IMR-90 (cell line): ENCODE data around the gene CTNNA2. TPM values are rescaled to one million over a fixed set of nuclear protein-coding genes. Genes with fewer than 3 reads are reported as not detected.

Source experiments
- ATAC-seq: fragments of 200-7000 bp; cut with Tn5 transposase; 2 replicates; pipeline ENCODE4 v1.9.1; 2020; ENCODE audit warnings: low read depth, mild to moderate bottlenecking, moderate library complexity
- BruUV-seq: library from RNA; stranded (reverse); fragments of 400-500 nt; replicated peaks from 2 replicates; lab custom pipeline; 2021; lab: Mats Ljungman, UMichigan
- CTCF ChIA-PET: fragments of 300-600 bp; formaldehyde crosslinking; extraction: SDS; loops from one replicate; lab custom pipeline; 2021; ENCODE audit warnings: antibody characterized with exemption; lab: Yijun Ruan, JAX
- POLR2A ChIA-PET: fragments of 300-600 bp; sonication (Branson Sonifier 250); formaldehyde crosslinking; loops from one replicate; lab custom pipeline; 2022; ENCODE audit warnings: antibody characterized with exemption; ENCODE audit not compliant: unreplicated experiment; lab: Charles Lee
- DNase-seq: peaks from one replicate; pipeline ENCODE4 v3.0.0; 2013
- H2AFZ ChIP-seq: replicated peaks from 2 replicates; pipeline ENCODE3; 2013; ENCODE audit warnings: low read length, mild to moderate bottlenecking; ENCODE audit not compliant: poor library complexity
- H2AK5ac ChIP-seq: 2 replicates; pipeline ENCODE4 v1.6.1; 2013; ENCODE audit warnings: low read depth, low read length, inconsistent platforms
- H2AK9ac ChIP-seq: replicated peaks from 2 replicates; pipeline ENCODE3; 2013; ENCODE audit warnings: mild to moderate bottlenecking, low read depth, low read length, moderate library complexity; ENCODE audit not compliant: poor library complexity
- H2BK120ac ChIP-seq: 2 replicates; pipeline ENCODE4 v1.6.1; 2013; ENCODE audit warnings: low read depth, low read length, inconsistent platforms
- H2BK15ac ChIP-seq: 3 replicates; pipeline ENCODE4 v1.6.1; 2013; ENCODE audit warnings: low read depth, low read length, inconsistent platforms
- H2BK20ac ChIP-seq: 2 replicates; pipeline ENCODE4 v1.6.1; 2013; ENCODE audit warnings: low read depth, mild to moderate bottlenecking, inconsistent platforms, low read length, moderate library complexity
- H2BK5ac ChIP-seq: 2 replicates; pipeline ENCODE4 v1.6.1; 2013; ENCODE audit warnings: mild to moderate bottlenecking, low read depth, low read length, inconsistent platforms; ENCODE audit not compliant: poor library complexity, severe bottlenecking
- H3K14ac ChIP-seq: replicated peaks from 2 replicates; pipeline ENCODE4 v1.6.1; 2013; ENCODE audit warnings: low read depth, low read length, inconsistent platforms
- H3K18ac ChIP-seq: 2 replicates; pipeline ENCODE4 v1.6.1; 2013; ENCODE audit warnings: low read depth, low read length, control low read depth
- H3K23ac ChIP-seq: 2 replicates; pipeline ENCODE4 v1.6.1; 2013; ENCODE audit warnings: low read depth, low read length, inconsistent platforms
- H3K27ac ChIP-seq: 2 replicates; pipeline ENCODE4 v1.5.1; 2013; ENCODE audit warnings: mild to moderate bottlenecking, control low read depth, low read length; ENCODE audit not compliant: insufficient read depth
- H3K27me3 ChIP-seq: 2 replicates; pipeline ENCODE4 v1.6.1; 2013; ENCODE audit warnings: low read length; ENCODE audit not compliant: control insufficient read depth, insufficient read depth
- H3K36me3 ChIP-seq: 2 replicates; pipeline ENCODE4 v1.6.1; 2013; ENCODE audit warnings: low read length, mixed read lengths; ENCODE audit not compliant: control insufficient read depth, insufficient read depth
- H3K4ac ChIP-seq: 2 replicates; pipeline ENCODE4 v1.6.1; 2013; ENCODE audit warnings: low read depth, low read length, inconsistent platforms
- H3K4me1 ChIP-seq: 2 replicates; pipeline ENCODE4 v1.6.1; 2013; ENCODE audit warnings: low read length, mixed read lengths; ENCODE audit not compliant: control insufficient read depth, insufficient read depth
- H3K4me2 ChIP-seq: 2 replicates; pipeline ENCODE4 v1.6.1; 2013; ENCODE audit warnings: low read depth, mild to moderate bottlenecking, control low read depth, low read length, moderate library complexity
- H3K4me3 ChIP-seq: 2 replicates; pipeline ENCODE4 v1.5.1; 2013; ENCODE audit warnings: low read depth, mild to moderate bottlenecking, control low read depth, low read length, moderate library complexity; ENCODE audit not compliant: insufficient read depth
- H3K56ac ChIP-seq: 2 replicates; pipeline ENCODE4 v1.6.1; 2013; ENCODE audit warnings: low read length, inconsistent platforms; ENCODE audit not compliant: insufficient read depth; ENCODE audit errors: extremely low read depth
- H3K79me1 ChIP-seq, 2 experiments: 2 replicates each; pipeline ENCODE4 v1.6.1; 2013; ENCODE audit warnings: low read length in 2 of 2, inconsistent platforms in 1 of 2, low read depth in 1 of 2
- H3K9ac ChIP-seq: 2 replicates; pipeline ENCODE4 v1.6.1; 2013; ENCODE audit warnings: low read depth, low read length, control low read depth
- H3K9me1 ChIP-seq: 2 replicates; pipeline ENCODE4 v1.6.1; 2013; ENCODE audit warnings: low read length, inconsistent platforms; ENCODE audit not compliant: insufficient read depth
- H3K9me3 ChIP-seq: 2 replicates; pipeline ENCODE4 v1.6.1; 2013; ENCODE audit warnings: low read length; ENCODE audit not compliant: control insufficient read depth, insufficient read depth
- H4K20me1 ChIP-seq: 2 replicates; pipeline ENCODE4 v1.6.1; 2013; ENCODE audit warnings: low read length, inconsistent platforms; ENCODE audit not compliant: insufficient read depth
- H4K5ac ChIP-seq: 2 replicates; pipeline ENCODE4 v1.6.1; 2013; ENCODE audit warnings: mild to moderate bottlenecking, low read depth, low read length, control low read depth
- H4K8ac ChIP-seq, 2 experiments: 2 replicates each; pipeline ENCODE4 v1.6.1; 2013; ENCODE audit warnings: low read depth in 2 of 2, low read length in 2 of 2, control low read depth in 1 of 2, inconsistent platforms in 1 of 2
- H4K91ac ChIP-seq: 2 replicates; pipeline ENCODE4 v1.6.1; 2013; ENCODE audit warnings: low read depth, low read length, inconsistent platforms; ENCODE audit not compliant: insufficient read depth
- BHLHE40 ChIP-seq: fragments of 150-350 bp; IDR thresholded peaks from 2 replicates; pipeline ENCODE4 v1.6.1; 2016; ENCODE audit warnings: mild to moderate bottlenecking, low read depth, low read length
- CEBPB ChIP-seq: IDR thresholded peaks from 2 replicates; pipeline ENCODE4 v1.6.1; 2012; ENCODE audit warnings: low read depth, low read length, improper control_type of control experiment
- CHD1 ChIP-seq: IDR thresholded peaks from 2 replicates; pipeline ENCODE4 v1.6.1; 2012; ENCODE audit warnings: low read depth, low read length, improper control_type of control experiment
- CTCF ChIP-seq: conservative IDR thresholded peaks from 2 replicates; pipeline ENCODE4 v1.5.1; 2012; ENCODE audit warnings: mild to moderate bottlenecking, low read depth, low read length, improper control_type of control experiment
- FOS ChIP-seq: fragments of 150-350 bp; IDR thresholded peaks from 2 replicates; pipeline ENCODE4 v1.6.1; 2016; ENCODE audit warnings: low read depth, low read length
- MAFK ChIP-seq: IDR thresholded peaks from 2 replicates; pipeline ENCODE4 v1.6.1; 2012; ENCODE audit warnings: low read depth, low read length, improper control_type of control experiment
- MAZ ChIP-seq: IDR thresholded peaks from 2 replicates; pipeline ENCODE4 v1.6.1; 2012; ENCODE audit warnings: low read depth, mild to moderate bottlenecking, low read length, improper control_type of control experiment, moderate library complexity, borderline replicate concordance
- MXI1 ChIP-seq: IDR thresholded peaks from 2 replicates; pipeline ENCODE4 v1.6.1; 2012; ENCODE audit warnings: low read depth, mild to moderate bottlenecking, low read length, moderate library complexity, borderline replicate concordance
- NFE2L2 ChIP-seq: fragments of 150-350 bp; IDR thresholded peaks from 2 replicates; pipeline ENCODE4 v1.6.1; 2016; ENCODE audit warnings: low read depth, mild to moderate bottlenecking, low read length
- POLR2A ChIP-seq: IDR thresholded peaks from 2 replicates; pipeline ENCODE4 v1.6.1; 2012; ENCODE audit warnings: mild to moderate bottlenecking, low read depth, low read length
- RAD21 ChIP-seq: IDR thresholded peaks from 2 replicates; pipeline ENCODE4 v1.6.1; 2012; ENCODE audit warnings: low read length, improper control_type of control experiment
- RCOR1 ChIP-seq: IDR thresholded peaks from 2 replicates; pipeline ENCODE4 v1.6.1; 2012; ENCODE audit warnings: mild to moderate bottlenecking, low read length, improper control_type of control experiment; ENCODE audit not compliant: insufficient replicate concordance
- RFX5 ChIP-seq: IDR thresholded peaks from 2 replicates; pipeline ENCODE4 v1.8.0; 2012; ENCODE audit warnings: low read depth, mild to moderate bottlenecking, low read length, moderate library complexity
- SMC3 ChIP-seq: fragments of 150-350 bp; IDR thresholded peaks from 2 replicates; pipeline ENCODE4 v1.6.1; 2016; ENCODE audit warnings: low read depth, mild to moderate bottlenecking, antibody characterized with exemption, low read length, moderate library complexity
- WGBS, 2 experiments: methylation state at CpG; one replicate each; pipeline versions ENCODE4 v1.1.5 to v1.1.7; 2013; ENCODE audit warnings: missing lambda C conversion rate in 2 of 2; ENCODE audit not compliant: insufficient read length in 1 of 2; ENCODE audit errors: extremely low coverage in 2 of 2; 5-methylcytosine and 5-hydroxymethylcytosine counted together
- dilution Hi-C: fragments of 300-500 bp; cut with HindIII; formaldehyde crosslinking; loops from one replicate; pipeline ENCODE4 v1.14.3; 2018; ENCODE audit warnings: low sequenced_read_pairs; ENCODE audit not compliant: unreplicated experiment
- in situ Hi-C: fragments of 300-500 bp; cut with MboI; formaldehyde crosslinking; loops from 3 replicates; pipeline ENCODE4 v1.14.3; 2019; ENCODE audit warnings: low sequenced_read_pairs, inconsistent platforms, mixed read lengths
- intact Hi-C: fragments of 100-400 bp; cut with micrococcal nuclease; formaldehyde crosslinking; loops from 2 replicates; pipeline ENCODE4 v1.10.0; 2022
- polyA plus RNA-seq, 3 experiments: library from polyadenylated mRNA; depleted of rRNA; stranded (reverse); fragments of >200 nt; gene quantifications; 2 replicates each; pipeline ENCODE4 v1.2.3, GENCODE V29; 2012; ENCODE audit warnings: low replicate concordance in 1 of 3
- total RNA-seq: library from RNA; depleted of rRNA; stranded (reverse); fragments of >200 nt; gene quantifications from 2 replicates; pipeline ENCODE4 v1.2.3, GENCODE V29; 2012
- TF ChIP-seq, protein P1 (sequence below): fragments of 150-350 bp; IDR thresholded peaks from 2 replicates; pipeline ENCODE4 v1.6.1; 2016; ENCODE audit warnings: low read depth, mild to moderate bottlenecking, low read length, moderate library complexity, borderline replicate concordance
- TF ChIP-seq, protein P2 (sequence below): fragments of 150-350 bp; IDR thresholded peaks from 2 replicates; pipeline ENCODE4 v1.6.1; 2017; ENCODE audit warnings: mild to moderate bottlenecking, antibody characterized with exemption, low read length, low read depth

The CTNNA2 gene
- total and polyA plus RNA-seq, 2 of the 4 experiments (the other 2 are of a cell fraction) = not detected

DNA sequence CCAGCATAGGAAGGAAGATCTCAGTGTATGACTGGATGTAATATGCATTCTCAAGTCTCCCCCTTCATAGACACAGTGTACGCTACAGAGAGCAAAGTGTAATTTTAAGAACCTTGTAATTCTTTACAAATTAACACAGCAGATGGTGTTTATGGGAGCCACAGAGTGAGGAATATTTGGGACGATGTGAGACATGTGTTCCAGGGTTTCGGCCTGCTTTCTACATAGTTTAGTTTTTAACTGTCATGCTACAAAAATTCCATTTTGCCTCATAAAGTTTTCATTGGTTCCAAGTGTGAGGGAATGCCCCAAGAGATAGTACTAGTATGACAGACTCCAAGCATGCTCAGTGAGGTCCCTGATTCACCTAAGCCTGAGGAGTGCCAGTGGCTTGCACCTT, 867.9 kb downstream of the CTNNA2 start:
- H3K4me3 ChIP-seq = no peak overlapping the region
- no peaks in the 10 kb centered on the region for H3K4me1 ChIP-seq
- no peak overlapping the region for H2BK120ac ChIP-seq
- no peak overlapping the region for H3K27ac ChIP-seq
- TF ChIP-seq CHD1 = no peak
- TF ChIP-seq BHLHE40 = no peak
- no peak for TF ChIP-seq MAFK
- TF ChIP-seq CTCF = no peak
- no peak for TF ChIP-seq FOS
- no peak for TF ChIP-seq RAD21
- TF ChIP-seq MXI1 = no peak
- TF ChIP-seq, protein P1, sequence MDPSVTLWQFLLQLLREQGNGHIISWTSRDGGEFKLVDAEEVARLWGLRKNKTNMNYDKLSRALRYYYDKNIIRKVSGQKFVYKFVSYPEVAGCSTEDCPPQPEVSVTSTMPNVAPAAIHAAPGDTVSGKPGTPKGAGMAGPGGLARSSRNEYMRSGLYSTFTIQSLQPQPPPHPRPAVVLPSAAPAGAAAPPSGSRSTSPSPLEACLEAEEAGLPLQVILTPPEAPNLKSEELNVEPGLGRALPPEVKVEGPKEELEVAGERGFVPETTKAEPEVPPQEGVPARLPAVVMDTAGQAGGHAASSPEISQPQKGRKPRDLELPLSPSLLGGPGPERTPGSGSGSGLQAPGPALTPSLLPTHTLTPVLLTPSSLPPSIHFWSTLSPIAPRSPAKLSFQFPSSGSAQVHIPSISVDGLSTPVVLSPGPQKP = no peak
- TF ChIP-seq MAZ = no peak
- TF ChIP-seq, protein P2, sequence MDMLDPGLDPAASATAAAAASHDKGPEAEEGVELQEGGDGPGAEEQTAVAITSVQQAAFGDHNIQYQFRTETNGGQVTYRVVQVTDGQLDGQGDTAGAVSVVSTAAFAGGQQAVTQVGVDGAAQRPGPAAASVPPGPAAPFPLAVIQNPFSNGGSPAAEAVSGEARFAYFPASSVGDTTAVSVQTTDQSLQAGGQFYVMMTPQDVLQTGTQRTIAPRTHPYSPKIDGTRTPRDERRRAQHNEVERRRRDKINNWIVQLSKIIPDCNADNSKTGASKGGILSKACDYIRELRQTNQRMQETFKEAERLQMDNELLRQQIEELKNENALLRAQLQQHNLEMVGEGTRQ = no peak
- TF ChIP-seq CEBPB = no peak
- no peak for TF ChIP-seq SMC3
- no peak for TF ChIP-seq NFE2L2
- no peak for TF ChIP-seq RCOR1
- TF ChIP-seq RFX5 = no peak
- no peak for TF ChIP-seq POLR2A
- no peak overlapping the region for H2AK5ac ChIP-seq
- H2AFZ ChIP-seq = no peak overlapping the region
- ATAC-seq (no peak), DNase-seq (no peak)
- no peak overlapping the region for H4K8ac ChIP-seq
- no TSS peak for BruUV-seq
- no peaks in the 10 kb centered on the region for H3K9me3 ChIP-seq
- H3K56ac ChIP-seq = no peak overlapping the region
- dilution Hi-C loops = no loop called here
- no peak overlapping the region for H3K4me2 ChIP-seq
- CTCF ChIA-PET = no interaction called here
- WGBS, 2 experiments = no CpG with 5 or more reads among the region's 3 CpGs
- intact Hi-C loops = no loop called here
- H3K23ac ChIP-seq = no peak overlapping the region
- no peaks in the 10 kb centered on the region for H4K20me1 ChIP-seq
- in situ Hi-C loops = no loop called here
- H2BK20ac ChIP-seq = no peak overlapping the region
- H2AK9ac ChIP-seq = no peak overlapping the region
- H4K91ac ChIP-seq = no peak overlapping the region
- H3K79me1 ChIP-seq = no peaks in the 10 kb centered on the region
- no peak overlapping the region for H3K9ac ChIP-seq
- no peaks in the 10 kb centered on the region for H3K36me3 ChIP-seq
- no peak overlapping the region for H4K5ac ChIP-seq
- POLR2A ChIA-PET = no interaction called here
- H3K14ac ChIP-seq = no peak overlapping the region
- H3K27me3 ChIP-seq = no peaks in the 10 kb centered on the region
- no peak overlapping the region for H3K18ac ChIP-seq
- H2BK15ac ChIP-seq = no peak overlapping the region
- H2BK5ac ChIP-seq = no peak overlapping the region
- no peaks in the 10 kb centered on the region for H3K9me1 ChIP-seq
- no peak overlapping the region for H3K4ac ChIP-seq
